ENCODE measurements around the gene PRM1. TPM values are rescaled to one million over a fixed set of nuclear protein-coding genes. Genes with fewer than 3 reads are reported as not detected.
A peak's percentile ranks its signal among the peaks of the same experiment; 100 is the strongest.

PRM1 gene
- total RNA-seq, 1 donor from 2014 or later: not detected

- intact Hi-C loops (cut with micrococcal nuclease): no loop called here
- Mint-ChIP-seq H3K36me3 (ENCODE audit: low read depth) (no peaks in the 10 kb centered on the region), H3K4me1 (ENCODE audit: low read depth) (peaks cover 11% of the 10 kb centered on the region), H3K27ac (no peak within 1 kb of the TSS), H3K4me3 (ENCODE audit: low read depth) (no peak within 1 kb of the TSS), H3K27me3 (ENCODE audit: low read depth) (peaks cover under 1% of the 10 kb centered on the region), H3K9me3 (no peaks in the 10 kb centered on the region)
- DNase-seq (ENCODE audit: low spot score): no peak
These were observed 12.2 kb downstream of the PRM1 start, which contains the start of gene TNP2 for GRCh38 chr16:11268921-11269375. TSS of gene TNP2 (minus strand) at chr16:11269325. CDS start at chr16:11269262, 63 bp downstream.

DNA sequence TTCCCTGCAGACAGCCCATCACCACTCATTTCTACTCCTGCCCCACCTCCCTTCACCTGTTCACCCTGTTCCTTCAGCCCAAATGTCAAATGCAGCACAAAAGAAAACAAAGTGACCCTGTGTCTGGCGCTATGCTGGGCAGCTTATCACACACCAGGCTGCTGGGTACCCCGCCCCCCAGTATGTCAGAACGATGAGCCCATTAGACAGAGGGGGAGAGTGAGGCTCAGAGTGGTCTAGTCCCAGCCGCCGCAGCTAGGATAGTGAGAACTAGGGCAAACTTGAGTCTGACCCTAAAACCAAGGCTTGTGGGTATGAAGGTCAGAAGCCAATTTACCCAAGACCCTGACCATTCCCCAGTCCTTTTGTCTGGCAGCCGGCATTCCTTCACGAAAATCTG, 16.0 kb downstream of the PRM1 start:
- no peaks in the 10 kb centered on the region for H3K9me3 Mint-ChIP-seq
- DNase-seq (ENCODE audit: low spot score): no peak
- H3K4me3 Mint-ChIP-seq (ENCODE audit: low read depth): no peak overlapping the region
- H3K36me3 Mint-ChIP-seq (ENCODE audit: low read depth): no peaks in the 10 kb centered on the region
- no peaks in the 10 kb centered on the region for H3K27me3 Mint-ChIP-seq (ENCODE audit: low read depth)
- H3K27ac Mint-ChIP-seq: no peak overlapping the region
- intact Hi-C loops (cut with micrococcal nuclease): no loop called here
- peaks cover 23% of the 10 kb centered on the region for H3K4me1 Mint-ChIP-seq (ENCODE audit: low read depth)

DNA sequence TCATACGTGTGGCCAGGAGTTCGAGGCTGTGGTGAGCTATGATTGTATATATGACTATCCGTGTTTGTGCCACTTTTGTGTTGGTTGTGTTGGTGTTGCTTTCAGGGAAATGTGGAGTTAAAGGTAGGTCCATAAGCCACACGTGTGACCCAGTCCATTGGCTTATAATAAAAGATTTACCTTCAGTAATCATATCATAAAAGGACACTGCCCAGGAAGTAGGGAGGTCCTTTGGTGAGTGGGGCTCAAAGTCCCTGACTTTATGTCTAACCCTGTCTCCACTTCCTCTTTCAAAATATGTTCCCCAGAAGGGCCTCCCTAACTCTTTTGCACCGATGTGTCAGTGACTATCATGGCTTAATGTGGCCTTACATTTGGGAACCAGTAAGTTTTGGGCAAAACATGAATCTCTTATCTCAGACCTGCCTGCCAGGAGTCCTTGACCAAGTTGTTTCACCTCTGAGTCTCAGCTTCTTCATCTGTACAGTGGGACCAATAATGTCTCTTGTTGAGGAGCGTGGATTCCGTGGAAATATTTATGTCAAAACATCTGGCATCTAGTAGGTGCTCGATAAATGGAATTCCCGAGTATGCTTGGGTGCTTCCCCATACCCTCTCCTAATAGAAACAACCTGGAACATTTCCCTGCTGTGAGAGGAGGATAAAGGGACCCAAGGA, 16.8 kb downstream of the PRM1 start:
- H3K9me3 Mint-ChIP-seq: no peaks in the 10 kb centered on the region
- H3K36me3 Mint-ChIP-seq (ENCODE audit: low read depth): no peaks in the 10 kb centered on the region
- intact Hi-C loops (cut with micrococcal nuclease): loop anchor here (5.0 kb wide), 1 partner anchor 33 kb away; no protein-coding TSS in a partner anchor
- peak overlapping the region; percentile 84 for H3K27ac Mint-ChIP-seq
- peaks cover 28% of the 10 kb centered on the region for H3K4me1 Mint-ChIP-seq (ENCODE audit: low read depth)
- no peak for DNase-seq (ENCODE audit: low spot score)
- H3K27me3 Mint-ChIP-seq (ENCODE audit: low read depth): no peaks in the 10 kb centered on the region
- peak overlapping the region; percentile 48 for H3K4me3 Mint-ChIP-seq (ENCODE audit: low read depth)

GRCh38 chr16:11263737-11264136, 17.4 kb downstream of the PRM1 start:
- H3K27me3 Mint-ChIP-seq (ENCODE audit: low read depth): no peaks in the 10 kb centered on the region
- H3K36me3 Mint-ChIP-seq (ENCODE audit: low read depth): no peaks in the 10 kb centered on the region
- intact Hi-C loops (cut with micrococcal nuclease): loop anchor here (1.0 to 5.0 kb wide), 2 partner anchors 34 to 65 kb away; no protein-coding TSS in a partner anchor
- H3K4me1 Mint-ChIP-seq (ENCODE audit: low read depth): peaks cover 33% of the 10 kb centered on the region
- DNase-seq (ENCODE audit: low spot score): peak; percentile 51
- peak overlapping the region; percentile 48 for H3K4me3 Mint-ChIP-seq (ENCODE audit: low read depth)
- no peaks in the 10 kb centered on the region for H3K9me3 Mint-ChIP-seq
- H3K27ac Mint-ChIP-seq: peak overlapping the region; percentile 84

- intact Hi-C loops (cut with micrococcal nuclease): loop anchor here (1.0 to 5.0 kb wide), 2 partner anchors 34 to 65 kb away; no protein-coding TSS in a partner anchor
- no peaks in the 10 kb centered on the region for H3K36me3 Mint-ChIP-seq (ENCODE audit: low read depth)
These were observed 18.2 kb downstream of the PRM1 start for GRCh38 chr16:11262915-11263314.

DNA sequence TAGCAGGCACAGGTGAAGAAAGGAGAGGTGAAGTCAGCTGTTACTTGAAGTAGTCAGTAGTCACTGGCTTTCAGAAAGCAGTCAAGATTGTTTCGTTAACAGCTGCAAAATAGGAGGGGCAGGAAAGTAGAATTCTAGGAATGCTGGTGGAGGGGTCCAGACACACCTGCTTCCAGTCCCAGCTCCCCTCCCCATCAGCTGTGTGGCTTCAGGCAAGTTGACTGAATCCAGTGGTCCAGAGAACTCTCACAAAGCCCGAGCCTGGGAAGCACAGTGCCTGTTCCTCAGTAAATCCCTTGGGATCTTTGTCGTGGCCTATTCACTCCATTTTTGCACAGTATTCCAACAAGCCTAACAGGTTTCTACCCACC, 20.5 kb downstream of the PRM1 start:
- no peaks in the 10 kb centered on the region for H3K27me3 Mint-ChIP-seq (ENCODE audit: low read depth)
- no peak for DNase-seq (ENCODE audit: low spot score)
- no peak overlapping the region for H3K4me3 Mint-ChIP-seq (ENCODE audit: low read depth)
- no peak overlapping the region for H3K27ac Mint-ChIP-seq
- intact Hi-C loops (cut with micrococcal nuclease): loop anchor here (5.0 kb wide), 1 partner anchor 37 kb away; no protein-coding TSS in a partner anchor
- peaks cover 49% of the 10 kb centered on the region for H3K4me1 Mint-ChIP-seq (ENCODE audit: low read depth)
- no peaks in the 10 kb centered on the region for H3K9me3 Mint-ChIP-seq
- no peaks in the 10 kb centered on the region for H3K36me3 Mint-ChIP-seq (ENCODE audit: low read depth)

More at GRCh38 chr16:11262915-11263314, 18.2 kb downstream of the PRM1 start:
- Mint-ChIP-seq H3K27ac (no peak overlapping the region), H3K4me3 (ENCODE audit: low read depth) (no peak overlapping the region), H3K27me3 (ENCODE audit: low read depth) (no peaks in the 10 kb centered on the region), H3K4me1 (ENCODE audit: low read depth) (peaks cover 39% of the 10 kb centered on the region), H3K9me3 (no peaks in the 10 kb centered on the region)
- DNase-seq (ENCODE audit: low spot score): no peak

GRCh38 chr16:11259655-11260595, 21.2 kb downstream of the PRM1 start:
- no peaks in the 10 kb centered on the region for H3K27me3 Mint-ChIP-seq (ENCODE audit: low read depth)
- no peak overlapping the region for H3K4me3 Mint-ChIP-seq (ENCODE audit: low read depth)
- H3K4me1 Mint-ChIP-seq (ENCODE audit: low read depth): peaks cover 48% of the 10 kb centered on the region
- no peak overlapping the region for H3K27ac Mint-ChIP-seq
- intact Hi-C loops (cut with micrococcal nuclease): loop anchor here (5.0 to 10.0 kb wide), 3 partner anchors 37 to 535 kb away; partner anchors contain the start of genes CIITA and ZC3H7A
- DNase-seq (ENCODE audit: low spot score): no peak
- H3K9me3 Mint-ChIP-seq: no peaks in the 10 kb centered on the region
- peaks cover 6% of the 10 kb centered on the region for H3K36me3 Mint-ChIP-seq (ENCODE audit: low read depth)

DNA sequence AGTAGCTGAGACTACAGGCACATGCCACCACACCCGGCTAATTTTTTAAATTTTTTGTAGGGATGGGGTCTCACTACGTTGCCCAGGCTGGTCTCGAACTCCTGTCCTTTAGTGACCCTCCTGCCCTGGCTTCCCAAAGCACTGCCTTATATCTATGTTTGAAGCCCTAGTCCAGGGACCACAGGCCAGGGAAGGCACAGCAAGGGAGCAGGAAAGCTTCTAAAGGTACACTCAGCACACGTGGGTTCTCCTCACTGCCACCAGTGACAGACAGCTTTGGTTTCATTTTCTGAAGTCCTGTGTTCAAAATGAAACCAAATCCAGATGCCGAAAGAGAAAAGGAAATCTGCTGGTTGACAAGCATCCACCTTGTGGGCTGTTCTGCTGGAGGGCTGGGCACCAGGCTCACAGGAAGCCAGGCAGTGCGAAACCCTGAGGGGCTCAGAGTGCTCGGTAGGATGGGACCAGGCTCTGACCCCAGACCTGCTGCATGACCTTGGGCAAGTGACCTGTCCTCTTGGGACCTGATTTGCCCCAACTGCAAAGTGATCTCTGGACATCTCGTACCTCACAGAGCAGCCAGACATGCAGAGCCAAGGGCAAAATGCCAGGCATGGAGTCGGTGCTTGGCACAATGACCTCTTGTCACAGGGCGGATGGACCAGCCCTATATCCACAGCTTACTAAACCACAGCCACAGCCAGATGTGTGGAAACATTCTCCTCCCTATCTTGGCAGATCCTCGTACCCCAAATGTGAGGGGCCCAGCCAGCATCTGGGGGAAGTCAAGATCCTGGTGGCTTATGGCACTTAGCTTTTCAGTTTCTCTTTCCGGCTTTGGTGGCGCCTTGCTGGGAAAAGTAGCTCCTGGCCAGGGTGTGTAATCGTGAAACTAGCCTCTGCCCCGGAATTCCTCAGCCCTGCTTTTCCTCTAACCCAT, 22.3 kb downstream of the PRM1 start:
- H3K36me3 Mint-ChIP-seq (ENCODE audit: low read depth): peaks cover 17% of the 10 kb centered on the region
- intact Hi-C loops (cut with micrococcal nuclease): loop anchor here (10.0 kb wide), 2 partner anchors 384 to 536 kb away; partner anchors contain the start of genes CIITA and ZC3H7A
- H3K27me3 Mint-ChIP-seq (ENCODE audit: low read depth): no peaks in the 10 kb centered on the region
- H3K4me1 Mint-ChIP-seq (ENCODE audit: low read depth): peaks cover 37% of the 10 kb centered on the region
- peak; percentile 59 for DNase-seq (ENCODE audit: low spot score)
- peak overlapping the region; percentile 68 for H3K27ac Mint-ChIP-seq
- peak overlapping the region; percentile 49 for H3K4me3 Mint-ChIP-seq (ENCODE audit: low read depth)
- H3K9me3 Mint-ChIP-seq: no peaks in the 10 kb centered on the region

DNA sequence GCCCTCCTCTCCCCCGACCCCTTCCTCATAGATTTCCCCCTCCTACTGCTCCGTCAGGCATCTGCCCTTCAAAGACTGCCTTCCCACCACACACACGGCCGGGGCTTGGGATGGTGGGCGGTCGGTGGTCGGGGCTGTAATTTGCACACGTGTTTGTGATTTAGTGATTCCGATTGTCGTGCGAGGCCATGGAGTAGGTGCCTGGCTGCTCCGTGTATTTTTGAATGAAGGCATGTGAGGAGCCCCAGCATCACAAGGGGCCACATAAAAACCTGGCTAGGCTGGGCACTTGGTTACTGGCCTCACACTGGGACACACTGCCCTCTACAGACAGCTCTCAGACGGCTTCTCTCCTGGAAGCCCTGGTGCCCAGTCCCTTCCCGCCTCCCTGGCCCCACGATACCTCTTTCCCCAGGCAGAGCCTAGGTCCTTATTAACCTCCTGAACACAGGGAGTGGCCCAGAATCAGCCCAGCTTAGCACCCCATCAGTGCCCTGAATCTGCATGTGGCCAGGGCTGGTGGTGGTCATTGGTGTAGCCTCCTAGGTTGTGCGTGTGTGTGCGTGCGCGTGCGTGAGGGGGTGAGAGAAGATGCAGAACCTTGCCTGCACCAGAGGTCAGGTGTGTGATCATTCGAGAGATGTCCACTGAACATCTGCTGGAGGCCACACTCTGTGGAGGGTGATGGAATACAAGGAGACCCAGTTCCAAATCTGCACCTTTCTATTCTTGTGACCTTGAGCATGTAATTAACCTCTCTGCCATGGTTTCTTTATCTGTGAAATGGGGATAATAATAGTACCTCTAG, 23.8 kb downstream of the PRM1 start:
- no peaks in the 10 kb centered on the region for H3K9me3 Mint-ChIP-seq
- H3K4me1 Mint-ChIP-seq (ENCODE audit: low read depth): peaks cover 29% of the 10 kb centered on the region
- peak overlapping the region; percentile 96 for H3K4me3 Mint-ChIP-seq (ENCODE audit: low read depth)
- H3K27ac Mint-ChIP-seq: peak overlapping the region; percentile 97
- peak; percentile 57 for DNase-seq (ENCODE audit: low spot score)
- no peaks in the 10 kb centered on the region for H3K27me3 Mint-ChIP-seq (ENCODE audit: low read depth)
- peaks cover 32% of the 10 kb centered on the region for H3K36me3 Mint-ChIP-seq (ENCODE audit: low read depth)
- intact Hi-C loops (cut with micrococcal nuclease): loop anchor here (1.0 to 10.0 kb wide), 4 partner anchors 53 to 537 kb away; partner anchors contain the start of genes CIITA and ZC3H7A

GRCh38 chr16:11256661-11257130, 24.4 kb downstream of the PRM1 start:
- peak overlapping the region; percentile 97 for H3K27ac Mint-ChIP-seq
- H3K27me3 Mint-ChIP-seq (ENCODE audit: low read depth): no peaks in the 10 kb centered on the region
- intact Hi-C loops (cut with micrococcal nuclease): loop anchor here (1.0 to 10.0 kb wide), 5 partner anchors 54 to 538 kb away; partner anchors contain the start of genes CIITA and ZC3H7A
- peak overlapping the region; percentile 96 for H3K4me3 Mint-ChIP-seq (ENCODE audit: low read depth)
- peaks cover 38% of the 10 kb centered on the region for H3K36me3 Mint-ChIP-seq (ENCODE audit: low read depth)
- DNase-seq (ENCODE audit: low spot score): no peak
- H3K9me3 Mint-ChIP-seq: no peaks in the 10 kb centered on the region
- peaks cover 35% of the 10 kb centered on the region for H3K4me1 Mint-ChIP-seq (ENCODE audit: low read depth)
